Measurements from ENCODE around the gene OR52A5.
"Not testable (repeated sequence)": the region's sequence is repeated elsewhere in the genome, so short reads cannot be mapped to it uniquely, and the experiment has no call there.

The OR52A5 gene

DNA sequence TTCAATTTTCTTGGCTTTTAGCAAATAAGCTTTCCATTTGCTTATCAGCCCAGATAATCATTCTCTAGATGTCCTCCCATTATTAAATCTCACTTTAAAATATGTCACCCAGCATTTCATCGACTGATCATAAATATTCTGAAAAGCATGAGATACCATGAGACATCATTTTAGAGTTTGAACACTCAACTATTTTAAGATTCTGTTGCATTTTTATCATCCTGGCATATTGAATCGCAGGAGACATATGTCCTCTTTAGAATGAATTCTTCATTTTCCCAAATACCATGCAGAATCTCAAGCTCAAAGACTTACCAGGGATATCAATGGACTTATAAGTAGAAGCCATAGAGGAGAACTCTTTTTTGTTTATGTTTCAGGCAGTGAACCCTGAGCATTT, at the start of gene OR52A5:
Gene OR52A5 (minus strand): TSS at position 361 of the 400 bp plus-strand sequence. CDS start 5,714 bp downstream, outside the sequence.
- Histone ChIP-seq H3K9ac (ENCODE audit: low read length) (no peak within 1 kb of the TSS), H3K27me3 (ENCODE audit: control insufficient read depth, insufficient read depth, low read length) (no peaks in the 10 kb centered on the region), H3K4me3 (ENCODE audit: low read length) (no peak within 1 kb of the TSS), H3K27ac (ENCODE audit: low read length) (no peak within 1 kb of the TSS), H3K36me3 (ENCODE audit: control insufficient read depth, low read depth, low read length) (no peaks in the 10 kb centered on the region), H3K9me3 (ENCODE audit: control insufficient read depth, low read depth, low read length) (no peaks in the 10 kb centered on the region), H3K4me1 (ENCODE audit: control insufficient read depth, low read depth, low read length) (peaks cover 14% of the 10 kb centered on the region)

DNA sequence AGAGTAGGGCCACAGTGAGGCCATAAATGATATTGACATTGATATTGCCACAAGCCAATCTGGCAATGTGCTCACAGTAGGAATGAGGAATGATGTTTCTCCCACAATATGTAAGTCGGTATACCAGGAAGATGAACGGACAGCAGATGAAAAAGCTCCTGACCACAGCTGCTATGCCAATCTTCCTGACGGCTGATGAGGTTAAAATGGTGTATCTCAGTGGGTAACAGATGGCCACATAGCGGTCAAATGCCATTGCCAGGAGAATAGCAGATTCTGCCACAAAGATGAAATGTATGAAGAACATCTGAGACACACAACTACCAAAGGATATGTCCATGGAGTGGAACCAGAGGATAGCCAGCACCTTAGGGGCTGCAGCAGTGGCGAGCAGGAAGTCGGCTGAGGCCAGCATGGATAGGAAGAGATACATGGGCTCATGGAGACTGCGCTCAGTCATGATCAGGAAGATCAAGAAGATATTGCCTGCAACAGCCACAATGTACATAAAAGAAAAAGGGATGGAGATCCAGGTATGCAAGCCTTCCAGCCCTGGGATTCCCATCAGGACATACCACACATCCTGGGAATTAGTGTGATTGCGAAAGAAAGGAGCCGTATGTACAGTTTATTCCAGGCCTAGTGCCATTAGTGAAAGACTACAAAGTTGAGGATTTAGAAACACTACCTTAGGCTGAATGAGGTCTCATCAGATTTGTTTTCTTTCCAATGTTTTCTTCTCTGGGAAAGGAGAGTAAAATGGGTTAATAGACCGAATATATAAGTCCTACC, 40.1 kb upstream of the OR52A5 start:
- H3K4me1 ChIP-seq (ENCODE audit: control insufficient read depth, low read depth, low read length): no peaks in the 10 kb centered on the region

DNA sequence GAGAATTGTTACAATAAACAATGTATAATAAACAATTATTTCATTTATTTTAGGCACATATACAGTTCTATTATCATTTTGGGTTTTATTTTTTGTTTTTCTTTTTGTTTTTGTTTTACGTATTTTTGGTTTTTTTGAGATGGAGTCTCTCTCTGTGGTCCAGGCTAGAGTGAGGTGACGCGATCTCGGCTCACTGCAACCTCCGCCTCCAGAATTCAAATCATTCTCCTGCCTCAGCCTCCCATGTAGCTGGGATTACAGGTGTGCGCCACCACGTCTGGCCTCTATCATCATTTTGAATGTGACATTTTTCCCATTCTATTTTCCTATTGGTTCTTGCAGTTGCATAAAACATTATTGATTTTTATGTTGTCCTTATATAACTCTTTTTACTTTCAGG, 36.8 kb upstream of the OR52A5 start:
- Histone ChIP-seq H3K27ac (ENCODE audit: low read length) (no peak overlapping the region), H3K36me3 (ENCODE audit: control insufficient read depth, low read depth, low read length) (no peaks in the 10 kb centered on the region), H3K4me3 (ENCODE audit: low read length) (no peak overlapping the region)

More for the DNA sequence above, 40.1 kb upstream of the OR52A5 start:
- Histone ChIP-seq H3K27me3 (ENCODE audit: control insufficient read depth, insufficient read depth, low read length) (no peaks in the 10 kb centered on the region), H3K36me3 (ENCODE audit: control insufficient read depth, low read depth, low read length) (no peaks in the 10 kb centered on the region), H3K9me3 (ENCODE audit: control insufficient read depth, low read depth, low read length) (no peaks in the 10 kb centered on the region), H3K4me3 (ENCODE audit: low read length) (no peak overlapping the region), H3K9ac (ENCODE audit: low read length) (no peak overlapping the region), H3K27ac (ENCODE audit: low read length) (no peak overlapping the region)

DNA sequence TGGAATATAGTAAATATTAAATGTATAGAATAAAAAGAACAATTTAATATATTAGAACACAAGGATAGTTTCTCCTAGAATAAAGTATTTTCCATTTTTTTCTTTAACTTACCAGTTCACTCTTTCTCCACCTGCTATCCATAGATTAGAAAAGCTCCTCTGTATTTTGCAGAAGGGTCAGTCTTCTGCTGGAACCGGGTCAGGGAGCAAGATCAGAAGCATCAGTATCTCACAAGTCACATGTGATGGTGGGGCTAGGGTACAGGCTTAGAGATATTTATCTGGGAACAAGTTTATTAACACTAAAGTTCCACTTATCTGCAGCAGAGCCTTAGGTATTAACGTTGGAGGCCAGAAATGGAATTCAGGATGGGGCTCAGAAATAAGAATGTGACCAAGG, 33.7 kb upstream of the OR52A5 start:
- Histone ChIP-seq H3K4me3 (ENCODE audit: low read length) (no peak overlapping the region), H3K9me3 (ENCODE audit: control insufficient read depth, low read depth, low read length) (no peaks in the 10 kb centered on the region), H3K27ac (ENCODE audit: low read length) (no peak overlapping the region), H3K4me1 (ENCODE audit: control insufficient read depth, low read depth, low read length) (peaks cover 3% of the 10 kb centered on the region), H3K27me3 (ENCODE audit: control insufficient read depth, insufficient read depth, low read length) (no peaks in the 10 kb centered on the region), H3K9ac (ENCODE audit: low read length) (no peak overlapping the region), H3K36me3 (ENCODE audit: control insufficient read depth, low read depth, low read length) (no peaks in the 10 kb centered on the region)

More for the DNA sequence above, 36.8 kb upstream of the OR52A5 start:
- Histone ChIP-seq H3K9ac (ENCODE audit: low read length) (no peak overlapping the region), H3K27me3 (ENCODE audit: control insufficient read depth, insufficient read depth, low read length) (no peaks in the 10 kb centered on the region), H3K9me3 (ENCODE audit: control insufficient read depth, low read depth, low read length) (no peaks in the 10 kb centered on the region), H3K4me1 (ENCODE audit: control insufficient read depth, low read depth, low read length) (no peaks in the 10 kb centered on the region)

DNA sequence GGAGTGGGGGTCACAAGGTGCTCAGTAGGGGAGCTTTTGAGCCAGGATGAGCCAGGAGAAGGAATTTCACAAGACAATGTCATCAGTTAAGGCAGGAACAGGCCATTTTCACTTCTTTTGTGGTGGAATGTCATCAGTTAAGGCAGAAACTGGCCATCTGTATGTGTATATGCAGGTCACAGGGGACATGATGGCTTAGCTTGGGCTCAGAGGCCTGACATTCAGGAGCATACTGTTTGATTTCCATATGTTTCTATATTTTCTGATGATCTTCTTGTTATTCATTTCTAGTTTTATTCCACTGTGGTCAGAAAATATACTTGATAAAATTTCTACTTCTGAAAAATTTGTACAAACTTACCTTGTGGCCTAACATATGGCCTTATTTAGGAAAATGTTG, 27.7 kb upstream of the OR52A5 start:
- H3K9ac ChIP-seq (ENCODE audit: low read length); H3K27me3 ChIP-seq (ENCODE audit: control insufficient read depth, insufficient read depth, low read length); H3K4me3 ChIP-seq (ENCODE audit: low read length); H3K36me3 ChIP-seq (ENCODE audit: control insufficient read depth, low read depth, low read length); H3K27ac ChIP-seq (ENCODE audit: low read length); H3K9me3 ChIP-seq (ENCODE audit: control insufficient read depth, low read depth, low read length): not testable (repeated sequence)
- peaks cover 11% of the 10 kb centered on the region for H3K4me1 ChIP-seq (ENCODE audit: control insufficient read depth, low read depth, low read length)

DNA sequence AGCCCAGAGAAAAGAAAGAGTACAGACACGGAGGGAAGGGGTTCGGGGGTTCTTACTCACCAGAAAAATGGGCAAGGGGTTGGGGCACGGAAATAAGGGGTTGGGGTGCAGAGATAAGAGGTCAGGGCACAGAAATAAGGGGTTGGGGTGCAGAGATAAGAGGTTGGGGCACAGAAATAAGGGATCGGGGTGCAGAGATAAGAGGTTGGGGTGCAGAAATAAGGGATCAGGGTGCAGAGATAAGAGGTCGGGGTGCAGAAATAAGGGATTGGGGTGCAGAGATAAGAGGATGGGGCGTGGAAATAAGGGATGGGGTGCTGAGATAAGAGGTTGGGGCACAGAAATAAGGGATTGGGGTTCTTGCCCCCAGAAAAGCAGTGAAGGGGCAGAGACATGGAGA, 26.7 kb upstream of the OR52A5 start:
- H3K27me3 ChIP-seq (ENCODE audit: control insufficient read depth, insufficient read depth, low read length); H3K27ac ChIP-seq (ENCODE audit: low read length); H3K4me3 ChIP-seq (ENCODE audit: low read length); H3K36me3 ChIP-seq (ENCODE audit: control insufficient read depth, low read depth, low read length); H3K9ac ChIP-seq (ENCODE audit: low read length); H3K9me3 ChIP-seq (ENCODE audit: control insufficient read depth, low read depth, low read length): not testable (repeated sequence)
- peaks cover 11% of the 10 kb centered on the region for H3K4me1 ChIP-seq (ENCODE audit: control insufficient read depth, low read depth, low read length)

DNA sequence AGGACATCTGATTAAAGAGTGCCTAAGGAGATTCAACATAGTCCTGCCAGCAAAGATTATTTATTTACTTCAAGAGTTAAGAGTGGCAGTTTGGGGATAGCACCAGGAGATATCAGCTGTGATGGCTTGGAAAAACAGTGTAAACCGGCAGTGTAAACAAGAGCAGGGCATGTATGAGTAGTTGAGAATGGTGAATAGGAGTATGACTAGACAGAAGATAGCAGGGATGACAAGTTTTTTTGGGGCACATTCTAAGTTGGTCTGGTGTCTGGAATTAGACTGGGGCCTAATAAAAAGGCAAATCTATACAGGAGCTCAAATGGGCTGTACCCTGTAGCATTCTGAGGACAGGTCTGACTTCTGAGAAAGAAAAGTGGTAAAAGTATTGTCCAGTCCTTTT, 22.9 kb upstream of the OR52A5 start:
- H3K4me1 ChIP-seq (ENCODE audit: control insufficient read depth, low read depth, low read length); H3K36me3 ChIP-seq (ENCODE audit: control insufficient read depth, low read depth, low read length); H3K9me3 ChIP-seq (ENCODE audit: control insufficient read depth, low read depth, low read length); H3K4me3 ChIP-seq (ENCODE audit: low read length); H3K9ac ChIP-seq (ENCODE audit: low read length); H3K27ac ChIP-seq (ENCODE audit: low read length); H3K27me3 ChIP-seq (ENCODE audit: control insufficient read depth, insufficient read depth, low read length): not testable (repeated sequence)

DNA sequence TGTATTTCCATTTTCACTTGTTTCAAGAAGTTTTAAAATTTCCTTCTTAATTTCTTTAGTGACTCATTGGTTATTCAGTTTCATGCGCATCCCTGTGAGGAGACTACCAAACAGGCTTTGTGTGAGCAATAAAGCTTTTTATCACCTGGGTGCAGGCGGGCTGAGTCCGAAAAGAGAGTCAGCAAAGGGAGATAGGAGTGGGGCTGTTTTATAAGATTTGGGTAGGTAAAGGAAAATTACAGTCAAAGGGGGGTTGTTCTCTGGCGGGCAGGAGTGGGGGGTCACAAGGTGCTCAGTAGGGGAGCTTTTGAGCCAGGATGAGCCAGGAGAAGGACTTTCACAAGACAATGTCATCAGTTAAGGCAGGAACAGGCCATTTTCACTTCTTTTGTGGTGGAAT, 22.1 kb upstream of the OR52A5 start:
- H3K4me3 ChIP-seq (ENCODE audit: low read length); H3K36me3 ChIP-seq (ENCODE audit: control insufficient read depth, low read depth, low read length); H3K9me3 ChIP-seq (ENCODE audit: control insufficient read depth, low read depth, low read length); H3K27me3 ChIP-seq (ENCODE audit: control insufficient read depth, insufficient read depth, low read length); H3K9ac ChIP-seq (ENCODE audit: low read length); H3K27ac ChIP-seq (ENCODE audit: low read length); H3K4me1 ChIP-seq (ENCODE audit: control insufficient read depth, low read depth, low read length): not testable (repeated sequence)

DNA sequence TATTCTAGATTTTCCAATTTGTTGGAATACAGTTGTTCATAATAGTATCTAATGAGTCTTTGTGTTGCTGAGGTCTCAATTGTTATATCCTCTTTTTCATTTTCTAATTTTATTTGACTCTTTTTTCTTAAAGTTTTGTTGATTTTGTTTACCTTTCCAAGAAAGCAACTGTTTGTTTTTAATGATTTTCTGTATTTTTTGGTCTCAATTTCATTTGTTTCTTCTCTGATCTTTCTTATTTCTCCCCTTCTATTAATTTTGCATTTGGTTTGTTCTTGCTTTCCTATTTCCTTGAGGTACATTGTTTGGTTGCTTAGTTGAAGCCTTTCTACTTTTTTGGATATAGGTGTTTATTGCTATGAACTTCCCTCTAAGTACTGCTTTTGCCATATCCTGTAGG, 21.6 kb upstream of the OR52A5 start:
- Histone ChIP-seq H3K36me3 (ENCODE audit: control insufficient read depth, low read depth, low read length) (no peaks in the 10 kb centered on the region), H3K27me3 (ENCODE audit: control insufficient read depth, insufficient read depth, low read length) (no peaks in the 10 kb centered on the region), H3K9ac (ENCODE audit: low read length) (no peak overlapping the region), H3K9me3 (ENCODE audit: control insufficient read depth, low read depth, low read length) (no peaks in the 10 kb centered on the region), H3K4me3 (ENCODE audit: low read length) (no peak overlapping the region), H3K4me1 (ENCODE audit: control insufficient read depth, low read depth, low read length) (no peaks in the 10 kb centered on the region), H3K27ac (ENCODE audit: low read length) (no peak overlapping the region)

DNA sequence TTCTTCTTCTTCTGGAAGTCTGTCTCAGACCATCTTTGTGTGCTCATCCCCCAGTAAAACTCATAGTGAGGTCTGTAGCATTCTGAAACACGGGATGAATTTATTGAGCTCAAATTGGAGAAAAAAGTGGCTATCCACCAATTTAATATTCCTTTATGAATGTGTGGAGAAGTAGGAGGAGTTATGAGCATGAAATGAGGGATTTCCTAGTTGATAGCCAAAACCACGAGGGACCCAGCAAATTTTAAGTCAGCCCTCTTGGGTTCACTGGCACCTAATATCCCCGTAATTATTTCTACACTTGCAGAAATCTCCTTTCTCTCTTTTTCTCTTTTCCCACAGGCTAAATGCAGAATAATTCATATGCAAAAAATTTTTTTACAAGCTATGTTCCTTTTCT, 16.5 kb upstream of the OR52A5 start, which contains the start of gene OR52A1:
Gene OR52A1 (minus strand): TSS at position 101 of the 400 bp plus-strand sequence. CDS start 2,388 bp downstream, outside the sequence.
- no peak within 1 kb of the TSS for H3K27ac ChIP-seq (ENCODE audit: low read length)
- H3K4me3 ChIP-seq (ENCODE audit: low read length): no peak within 1 kb of the TSS
- no peaks in the 10 kb centered on the region for H3K9me3 ChIP-seq (ENCODE audit: control insufficient read depth, low read depth, low read length)
- no peaks in the 10 kb centered on the region for H3K27me3 ChIP-seq (ENCODE audit: control insufficient read depth, insufficient read depth, low read length)
- no peak within 1 kb of the TSS for H3K9ac ChIP-seq (ENCODE audit: low read length)
- H3K36me3 ChIP-seq (ENCODE audit: control insufficient read depth, low read depth, low read length): no peaks in the 10 kb centered on the region
- no peaks in the 10 kb centered on the region for H3K4me1 ChIP-seq (ENCODE audit: control insufficient read depth, low read depth, low read length)

DNA sequence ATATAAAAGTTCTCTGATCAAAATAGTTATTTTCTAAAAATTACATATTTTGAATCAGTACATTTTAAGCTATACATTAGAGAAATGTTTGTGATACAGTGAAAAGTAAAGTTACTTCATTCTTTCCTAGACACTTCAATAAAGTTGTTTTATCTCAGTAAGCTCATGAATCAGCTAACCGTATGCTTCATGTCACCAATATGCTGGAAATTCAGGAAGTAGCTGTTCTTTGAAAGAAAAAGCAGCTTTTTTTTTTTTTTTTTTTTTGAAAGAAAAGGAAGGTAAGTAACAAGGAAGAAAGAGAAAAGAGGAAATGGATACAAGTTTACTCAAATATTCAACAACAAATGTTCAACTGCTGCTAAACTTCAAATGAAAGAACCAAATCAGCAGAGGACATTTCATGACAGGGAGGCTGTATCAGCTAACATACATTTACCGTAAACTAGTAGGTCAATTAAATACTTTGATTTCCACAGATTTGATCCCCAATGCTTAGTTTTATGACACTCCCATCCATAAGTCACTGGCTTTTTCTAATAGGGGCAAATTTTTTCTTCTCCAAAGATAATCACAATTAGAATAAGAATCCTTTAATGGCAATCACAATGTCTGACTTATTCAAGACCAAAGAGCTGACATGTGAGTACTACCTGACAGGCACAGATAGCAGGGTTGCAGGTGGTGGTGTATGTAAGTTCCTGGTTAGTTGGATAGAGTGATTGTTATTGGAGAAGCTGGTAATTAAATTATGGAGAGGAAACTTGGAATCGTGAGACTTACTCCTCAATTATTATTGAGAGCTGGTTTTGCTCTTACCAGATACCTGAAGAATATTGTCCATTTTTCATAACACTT, 15.6 kb upstream of the OR52A5 start:
- no peak overlapping the region for H3K27ac ChIP-seq (ENCODE audit: low read length)
- H3K4me3 ChIP-seq (ENCODE audit: low read length): no peak overlapping the region
- H3K36me3 ChIP-seq (ENCODE audit: control insufficient read depth, low read depth, low read length): no peaks in the 10 kb centered on the region
- H3K9ac ChIP-seq (ENCODE audit: low read length): no peak overlapping the region
- no peaks in the 10 kb centered on the region for H3K4me1 ChIP-seq (ENCODE audit: control insufficient read depth, low read depth, low read length)
- no peaks in the 10 kb centered on the region for H3K9me3 ChIP-seq (ENCODE audit: control insufficient read depth, low read depth, low read length)
- H3K27me3 ChIP-seq (ENCODE audit: control insufficient read depth, insufficient read depth, low read length): no peaks in the 10 kb centered on the region
